Measurements from ENCODE around the gene KCNV2.

GRCh38 chr9:2777454-2777853, 60.1 kb downstream of the KCNV2 start:
- TF ChIP-seq POLR2AphosphoS5 (IDR thresholded peaks at IDR 0.05; ENCODE audit: low read depth, low read length) (no peak), POLR2A (IDR thresholded peaks at IDR 0.05; ENCODE audit: low read depth, low read length) (no peak), TAF1 (IDR thresholded peaks at IDR 0.05; ENCODE audit: low read depth, low read length) (no peak), PAX5 (IDR thresholded peaks at IDR 0.05; ENCODE audit: insufficient read depth, low read length, severe bottlenecking) (no peak), SPI1 (IDR thresholded peaks at IDR 0.05; ENCODE audit: low read depth, low read length) (no peak)

Data from GM12891 (cell line).